ENCODE data around the gene ANKEF1. TPM values are rescaled to one million over a fixed set of nuclear protein-coding genes. Genes with fewer than 3 reads are reported as not detected.

Gene ANKEF1
- total RNA-seq, 4 donors from 2014 or later = 4.4 to 5.7 (median 5.0) TPM

- intact Hi-C loops (cut with DNase I) = no loop called here
- no peaks in the 10 kb centered on the region for H3K9me3 ChIP-seq
- peak overlapping the region in 2 of 4 donors; percentile 24 to 52 for H3K27ac ChIP-seq
- H3K27me3 ChIP-seq = no peaks in the 10 kb centered on the region
- TF ChIP-seq CTCF (IDR thresholded peaks at IDR 0.05) = no peak
- TF ChIP-seq POLR2A (IDR thresholded peaks at IDR 0.05) = no peak
- H3K36me3 ChIP-seq = no peaks in the 10 kb centered on the region
- WGBS, 2 donors = 20 to 36% methylated on average over 5 of the region's 5 CpGs
- no peak overlapping the region for H3K4me3 ChIP-seq
- H3K4me1 ChIP-seq = peaks cover 21 to 72% (median 42%) of the 10 kb centered on the region in 3 donors
- DNase-seq = no peak
Measured at GRCh38 chr20:10076126-10077080, 41.6 kb downstream of the ANKEF1 start.

GRCh38 chr20:10077081-10077471, 42.3 kb downstream of the ANKEF1 start:
- no peak for DNase-seq
- TF ChIP-seq POLR2A (IDR thresholded peaks at IDR 0.05) (no peak), CTCF (IDR thresholded peaks at IDR 0.05) (peak in 1 of 6 experiments; percentile 37)
- Histone ChIP-seq H3K36me3 (no peaks in the 10 kb centered on the region), H3K27me3 (no peaks in the 10 kb centered on the region), H3K4me1 (peaks cover 21 to 72% (median 42%) of the 10 kb centered on the region in 3 donors), H3K9me3 (no peaks in the 10 kb centered on the region), H3K27ac (peak overlapping the region in 2 of 4 donors; percentile 24 to 52), H3K4me3 (no peak overlapping the region)
- WGBS, 2 donors = 48 to 51% methylated on average over 4 of the region's 4 CpGs
- intact Hi-C loops (cut with DNase I) = no loop called here

GRCh38 chr20:10077886-10078285, 43.1 kb downstream of the ANKEF1 start:
- Histone ChIP-seq H3K27ac (peak overlapping the region in 3 of 4 donors; percentile 31 to 52 (median 51)), H3K9me3 (no peaks in the 10 kb centered on the region), H3K27me3 (no peaks in the 10 kb centered on the region), H3K4me1 (peaks cover 21 to 72% (median 42%) of the 10 kb centered on the region in 3 donors), H3K36me3 (no peaks in the 10 kb centered on the region), H3K4me3 (no peak overlapping the region)
- no peak for DNase-seq
- no peak for TF ChIP-seq CTCF (IDR thresholded peaks at IDR 0.05)
- intact Hi-C loops (cut with DNase I) = no loop called here
- 37 to 60% methylated on average over 2 of the region's 2 CpGs for WGBS, 2 donors

GRCh38 chr20:10078403-10078802, 43.6 kb downstream of the ANKEF1 start:
- H3K4me1 ChIP-seq = peaks cover 21 to 72% (median 42%) of the 10 kb centered on the region in 3 donors
- H3K27me3 ChIP-seq = no peaks in the 10 kb centered on the region
- H3K27ac ChIP-seq = peak overlapping the region; percentile 20 to 52 (median 28)
- 56 to 63% methylated on average over 2 to 3 of the region's 3 CpGs for WGBS, 2 donors
- intact Hi-C loops (cut with DNase I) = no loop called here
- no peak for TF ChIP-seq POLR2A (IDR thresholded peaks at IDR 0.05)
- no peak for TF ChIP-seq CTCF (IDR thresholded peaks at IDR 0.05)
- no peaks in the 10 kb centered on the region for H3K36me3 ChIP-seq
- H3K4me3 ChIP-seq = no peak overlapping the region
- DNase-seq = no peak
- H3K9me3 ChIP-seq = no peaks in the 10 kb centered on the region

GRCh38 chr20:10079964-10080363, 45.2 kb downstream of the ANKEF1 start:
- TF ChIP-seq CTCF (IDR thresholded peaks at IDR 0.05) (no peak), POLR2A (IDR thresholded peaks at IDR 0.05) (no peak)
- peaks cover 21 to 61% (median 39%) of the 10 kb centered on the region in 3 donors for H3K4me1 ChIP-seq
- no peak for DNase-seq

More at GRCh38 chr20:10079964-10080363, 45.2 kb downstream of the ANKEF1 start:
- Histone ChIP-seq H3K4me3 (no peak overlapping the region), H3K9me3 (no peaks in the 10 kb centered on the region), H3K36me3 (no peaks in the 10 kb centered on the region), H3K27ac (peak overlapping the region in 1 of 4 donors; percentile 69), H3K27me3 (no peaks in the 10 kb centered on the region)
- intact Hi-C loops (cut with DNase I) = no loop called here
